GM18499 (cell line): ENCODE results near the gene PDE1C.

Experiments used
- ATAC-seq: cut with Tn5 transposase; IDR thresholded peaks from one replicate; pipeline ENCODE4 v1.9.1; 2021; ENCODE audit warnings: moderate number of reproducible peaks; ENCODE audit not compliant: insufficient read depth, unreplicated experiment

Gene PDE1C

DNA sequence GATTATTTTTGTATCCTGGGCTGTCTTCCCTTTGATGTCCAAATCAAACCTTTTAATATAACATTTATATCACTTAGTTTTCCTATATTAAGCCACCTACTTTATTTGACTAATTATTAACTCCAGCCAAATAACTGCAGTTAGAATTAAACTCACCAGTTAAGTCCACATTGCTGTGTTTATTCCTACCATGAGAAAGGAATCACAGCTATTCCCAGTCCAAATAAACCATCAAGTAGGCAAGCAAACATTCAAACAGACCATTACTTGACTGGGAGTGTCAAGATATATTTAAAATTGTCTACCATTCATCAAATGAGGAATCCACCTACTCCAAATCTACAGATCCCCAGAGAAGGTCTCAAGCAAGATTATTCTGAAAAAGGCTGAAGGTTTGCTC is 22.4 kb downstream of the PDE1C start:
- no peak for ATAC-seq

GRCh38 chr7:32047075-32047474 is 23.1 kb downstream of the PDE1C start:
- no peak for ATAC-seq

DNA sequence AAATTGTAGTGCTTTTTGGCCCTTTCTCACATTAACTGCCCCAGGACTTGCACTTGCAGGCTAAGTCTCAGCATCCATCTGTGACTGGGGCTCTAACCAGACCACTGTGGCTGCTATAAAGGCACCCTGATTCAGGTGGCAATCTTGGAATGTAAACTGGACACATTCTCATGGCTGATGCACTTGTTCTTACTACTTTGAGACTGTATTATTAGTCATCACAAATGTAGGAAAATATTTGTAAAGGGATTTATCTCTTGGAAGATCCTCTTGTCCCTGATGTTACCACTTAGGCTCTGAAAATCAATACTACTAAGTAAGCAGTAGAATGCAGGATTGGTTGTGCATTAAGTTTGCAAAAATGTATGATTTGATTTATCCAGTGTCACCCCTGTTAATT is 25.0 kb downstream of the PDE1C start:
- ATAC-seq: no peak

- no peak for ATAC-seq
Measured at GRCh38 chr7:32044739-32045138, 25.5 kb downstream of the PDE1C start.

DNA sequence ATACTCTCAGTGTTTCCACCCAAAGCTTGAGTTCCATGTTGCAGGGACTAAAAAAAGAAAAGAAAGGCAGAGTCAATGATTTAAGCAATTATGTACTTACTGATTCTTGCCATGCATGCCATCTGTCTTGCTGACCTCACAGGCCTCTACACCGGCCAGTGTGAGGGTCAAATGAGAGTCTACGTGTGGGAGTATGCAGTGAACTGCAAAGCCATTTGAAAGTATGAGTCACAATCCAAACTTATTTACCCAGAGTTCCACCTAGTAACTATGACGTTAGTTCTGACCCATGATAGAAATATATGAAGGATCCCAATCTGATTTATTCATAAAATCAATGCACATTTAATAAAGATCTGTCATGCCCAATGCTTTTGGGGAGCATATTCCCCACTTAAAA is 26.5 kb downstream of the PDE1C start:
- no peak for ATAC-seq

GRCh38 chr7:32042900-32043299 is 27.3 kb downstream of the PDE1C start:
- no peak for ATAC-seq

GRCh38 chr7:32039000-32039756 is 31.0 kb downstream of the PDE1C start:
- no peak for ATAC-seq

DNA sequence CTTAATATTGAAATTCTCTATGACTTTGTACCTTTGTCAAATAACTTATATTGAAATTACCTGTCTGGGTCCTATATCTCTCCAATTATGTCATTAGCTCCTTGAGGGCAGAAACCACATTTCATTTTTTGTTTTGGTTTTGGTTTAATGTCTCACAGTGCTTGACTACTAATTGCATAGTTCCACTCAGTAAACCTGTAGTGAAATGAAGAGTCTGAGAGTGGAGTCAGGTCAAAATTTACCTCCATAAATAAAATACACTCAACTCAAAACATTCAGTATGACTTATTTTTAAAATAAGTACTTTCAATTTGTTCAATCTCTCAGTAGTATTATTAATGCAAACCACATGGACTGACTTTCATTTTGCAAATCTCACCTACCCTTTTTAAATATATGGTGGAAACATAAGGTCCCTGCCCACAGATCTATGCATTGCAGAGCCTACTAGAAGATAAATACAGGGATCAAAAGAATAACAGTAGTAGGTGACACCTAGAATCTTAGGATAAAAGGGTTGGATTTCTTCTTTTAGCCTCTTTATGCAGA is 32.5 kb downstream of the PDE1C start:
- peak; percentile 55 for ATAC-seq

DNA sequence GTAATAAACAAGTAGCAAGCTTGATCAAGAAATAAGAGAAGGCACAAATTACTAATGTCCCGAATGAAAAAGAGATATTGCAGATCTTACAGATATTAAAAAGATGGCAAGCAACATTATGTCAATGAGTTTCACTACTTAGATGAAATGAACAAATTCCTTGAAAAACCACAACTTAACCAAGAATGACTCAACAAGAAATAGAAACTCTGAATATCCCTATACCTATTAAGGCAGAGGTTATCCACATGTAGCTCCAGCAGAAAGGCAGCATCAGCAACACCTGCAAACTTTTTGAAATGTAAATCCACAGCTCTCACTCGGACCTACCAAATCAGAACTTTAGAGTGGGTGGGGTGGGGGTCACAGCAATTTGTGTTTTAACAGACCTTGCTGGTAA is 33.6 kb downstream of the PDE1C start:
- ATAC-seq: no peak

GRCh38 chr7:32034052-32034451 is 36.2 kb downstream of the PDE1C start:
- no peak for ATAC-seq

DNA sequence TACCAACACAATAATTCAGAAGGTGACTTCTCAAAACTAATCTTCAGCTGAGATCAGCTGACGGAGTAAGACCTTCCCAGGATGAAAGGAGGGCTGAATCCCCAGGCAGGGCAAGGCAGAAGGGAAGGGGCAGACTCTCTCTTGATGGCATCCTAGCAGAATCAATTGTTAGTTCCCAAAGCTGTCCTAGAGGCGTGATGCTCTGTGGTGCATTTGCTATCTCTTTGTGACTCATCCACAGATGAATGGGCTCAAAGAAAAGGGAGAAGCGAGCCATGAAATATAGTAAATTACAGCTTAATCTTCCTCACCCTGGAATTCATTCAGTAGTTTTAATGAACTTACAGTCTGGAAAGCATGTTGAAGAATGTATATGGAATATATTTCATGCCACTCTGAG is 37.2 kb downstream of the PDE1C start:
- ATAC-seq: no peak

- no peak for ATAC-seq
Measured at GRCh38 chr7:32032211-32032610, 38.0 kb downstream of the PDE1C start.

- ATAC-seq: no peak
Measured at GRCh38 chr7:32030904-32031692, 39.1 kb downstream of the PDE1C start.

- no peak for ATAC-seq
Measured at GRCh38 chr7:32026083-32026425, 44.2 kb downstream of the PDE1C start.

DNA sequence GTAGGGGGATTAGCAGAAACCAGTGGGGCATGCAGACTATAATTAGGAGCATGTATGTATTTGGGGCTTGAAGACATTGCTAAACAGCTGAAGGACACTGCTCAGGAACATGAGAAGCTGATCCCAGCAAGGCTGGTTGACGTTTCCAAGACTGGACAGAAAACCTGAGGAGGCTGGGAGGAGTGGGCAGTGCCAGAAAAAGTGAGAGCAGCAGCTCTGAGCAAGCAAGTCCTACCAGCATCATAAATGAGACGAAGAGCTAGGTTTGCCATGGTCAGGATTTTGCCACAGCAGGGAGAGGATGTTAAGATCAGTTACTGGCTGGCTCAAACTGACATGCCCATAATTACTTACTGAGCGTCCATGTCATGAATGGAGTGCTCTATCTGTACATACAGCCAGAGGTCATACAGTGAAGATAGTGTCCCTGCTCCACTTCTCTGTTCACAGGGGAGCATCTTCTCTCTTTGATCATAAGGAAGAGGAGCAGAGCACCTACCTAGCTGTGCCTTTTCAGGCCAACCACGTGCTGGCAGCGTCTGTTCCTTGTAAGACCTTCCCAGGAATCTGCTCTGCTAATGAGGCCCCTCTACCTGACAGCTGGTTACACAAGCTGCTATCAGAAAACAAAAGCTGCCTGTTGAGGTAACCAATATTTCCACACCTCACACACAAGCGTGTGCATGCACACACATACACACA is 44.7 kb downstream of the PDE1C start:
- no peak for ATAC-seq

GRCh38 chr7:32023376-32023775 is 46.8 kb downstream of the PDE1C start:
- no peak for ATAC-seq

GRCh38 chr7:32022966-32023365 is 47.2 kb downstream of the PDE1C start:
- no peak for ATAC-seq

DNA sequence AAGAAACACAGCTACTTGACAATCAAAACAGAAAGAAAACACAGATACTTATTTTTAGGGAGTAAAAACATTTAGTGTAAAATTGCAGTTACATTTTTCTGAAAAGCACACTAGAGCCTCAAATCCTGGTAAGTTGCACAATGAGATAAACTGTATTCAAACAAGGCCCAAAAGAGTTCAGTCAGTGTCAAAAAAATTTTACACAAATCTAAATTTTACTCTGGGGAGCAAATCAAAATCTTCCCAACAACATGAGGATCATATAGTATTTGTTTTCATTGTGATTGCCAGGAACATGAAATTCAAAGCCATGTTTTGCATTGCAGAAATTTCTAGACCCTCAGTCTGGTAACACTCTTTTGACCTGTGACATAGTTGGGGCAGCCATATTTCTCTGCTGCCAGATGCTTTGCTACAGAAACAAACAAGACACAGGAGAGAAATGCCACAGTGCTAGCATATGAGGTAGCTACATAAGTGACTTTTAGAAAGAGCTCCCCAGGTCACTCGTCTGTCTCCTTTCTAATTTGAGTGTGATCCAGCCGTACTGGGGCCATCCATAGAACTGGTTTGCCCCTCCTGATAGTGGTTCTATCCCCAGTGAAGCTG is 49.6 kb downstream of the PDE1C start:
- no peak for ATAC-seq

- ATAC-seq: no peak
Measured at GRCh38 chr7:32018845-32019578, 51.2 kb downstream of the PDE1C start.

DNA sequence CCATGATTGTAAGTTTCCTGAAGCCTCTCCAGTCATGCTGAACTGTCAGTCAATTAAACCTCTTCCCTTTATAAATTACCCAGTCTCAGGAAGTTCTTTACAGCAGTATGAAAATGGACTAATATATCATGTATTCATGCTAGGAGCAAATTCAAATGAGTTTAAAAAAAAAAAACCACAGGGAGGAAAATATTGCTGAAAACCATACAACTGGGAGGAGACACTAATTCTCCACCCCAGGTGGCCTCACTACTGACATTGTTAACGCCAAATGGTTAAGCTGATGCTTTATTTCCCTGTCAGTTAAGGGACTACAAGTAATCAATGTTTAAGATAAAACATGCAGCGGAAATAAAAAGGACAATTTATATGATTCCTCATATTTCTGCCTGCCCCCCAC is 55.1 kb downstream of the PDE1C start:
- ATAC-seq: no peak
